Measurements from ENCODE around the gene GATAD2B. TPM values are rescaled to one million over a fixed set of nuclear protein-coding genes. Genes with fewer than 3 reads are reported as not detected.

Gene GATAD2B
- total RNA-seq, 1 experiment from 2014 or later, result 4.6 TPM

GRCh38 chr1:153803470-153804056 lies 119.2 kb downstream of the GATAD2B start:
- Histone ChIP-seq H3K36me3 (0 out of 2 replicates have a peak, but pooled peaks cover 4% of the 10 kb centered on the region), H3K4me3 (no peak overlapping the region), H3K27ac (no peak overlapping the region), H3K27me3 (replicated peaks) (no peaks in the 10 kb centered on the region), H3K4me1 (replicated peaks) (peaks cover 9% of the 10 kb centered on the region), H3K9me3 (replicated peaks) (no peaks in the 10 kb centered on the region)
- DNase-seq (ENCODE audit: low read depth in 1 of 2, low spot score in 2 of 2), result no peak

- Histone ChIP-seq H3K27me3 (replicated peaks) (no peaks in the 10 kb centered on the region), H3K27ac (no peak overlapping the region), H3K4me3 (no peak overlapping the region), H3K9me3 (replicated peaks) (no peaks in the 10 kb centered on the region), H3K4me1 (replicated peaks) (peaks cover 9% of the 10 kb centered on the region), H3K36me3 (0 out of 2 replicates have a peak, but pooled peaks cover 3% of the 10 kb centered on the region)
- no peak for DNase-seq (ENCODE audit: low read depth in 1 of 2, low spot score in 2 of 2)
These were observed 120.7 kb downstream of the GATAD2B start for GRCh38 chr1:153801786-153802697.

GRCh38 chr1:153801028-153801625 lies 121.6 kb downstream of the GATAD2B start:
- Histone ChIP-seq H3K4me1 (replicated peaks) (peaks cover 9% of the 10 kb centered on the region), H3K36me3 (no peaks in the 10 kb centered on the region), H3K27me3 (replicated peaks) (no peaks in the 10 kb centered on the region), H3K27ac (no peak overlapping the region), H3K9me3 (replicated peaks) (no peaks in the 10 kb centered on the region), H3K4me3 (no peak overlapping the region)
- DNase-seq (ENCODE audit: low read depth in 1 of 2, low spot score in 2 of 2), result no peak

GRCh38 chr1:153800516-153800915 lies 122.3 kb downstream of the GATAD2B start:
- Histone ChIP-seq H3K9me3 (replicated peaks) (no peaks in the 10 kb centered on the region), H3K36me3 (no peaks in the 10 kb centered on the region), H3K4me3 (no peak overlapping the region), H3K4me1 (replicated peaks) (peaks cover 6% of the 10 kb centered on the region), H3K27ac (no peak overlapping the region), H3K27me3 (replicated peaks) (no peaks in the 10 kb centered on the region)
- DNase-seq (ENCODE audit: low read depth in 1 of 2, low spot score in 2 of 2), result no peak

GRCh38 chr1:153799566-153800465 lies 123.0 kb downstream of the GATAD2B start:
- Histone ChIP-seq H3K36me3 (no peaks in the 10 kb centered on the region), H3K4me1 (replicated peaks) (no peaks in the 10 kb centered on the region), H3K9me3 (replicated peaks) (no peaks in the 10 kb centered on the region), H3K27me3 (replicated peaks) (no peaks in the 10 kb centered on the region), H3K4me3 (no peak overlapping the region), H3K27ac (no peak overlapping the region)
- no peak for DNase-seq (ENCODE audit: low read depth in 1 of 2, low spot score in 2 of 2)

GRCh38 chr1:153799016-153799415 lies 123.8 kb downstream of the GATAD2B start:
- H3K9me3 ChIP-seq (replicated peaks), result no peaks in the 10 kb centered on the region
- H3K27ac ChIP-seq, result no peak overlapping the region
- H3K4me1 ChIP-seq (replicated peaks), result no peaks in the 10 kb centered on the region
- H3K4me3 ChIP-seq, result no peak overlapping the region
- DNase-seq (ENCODE audit: low read depth in 1 of 2, low spot score in 2 of 2), result no peak
- no peaks in the 10 kb centered on the region for H3K36me3 ChIP-seq
- H3K27me3 ChIP-seq (replicated peaks), result no peaks in the 10 kb centered on the region

GRCh38 chr1:153798468-153798780 lies 124.3 kb downstream of the GATAD2B start:
- Histone ChIP-seq H3K27ac (no peak overlapping the region), H3K27me3 (replicated peaks) (no peaks in the 10 kb centered on the region), H3K4me1 (replicated peaks) (no peaks in the 10 kb centered on the region), H3K9me3 (replicated peaks) (no peaks in the 10 kb centered on the region), H3K4me3 (no peak overlapping the region), H3K36me3 (no peaks in the 10 kb centered on the region)
- DNase-seq (ENCODE audit: low read depth in 1 of 2, low spot score in 2 of 2), result no peak

GRCh38 chr1:153796786-153797659 lies 125.7 kb downstream of the GATAD2B start:
- H3K36me3 ChIP-seq, result no peaks in the 10 kb centered on the region
- peaks cover 1% of the 10 kb centered on the region for H3K4me1 ChIP-seq (replicated peaks)
- no peak overlapping the region for H3K27ac ChIP-seq
- no peaks in the 10 kb centered on the region for H3K27me3 ChIP-seq (replicated peaks)
- no peak overlapping the region for H3K4me3 ChIP-seq
- H3K9me3 ChIP-seq (replicated peaks), result no peaks in the 10 kb centered on the region
- peak; percentile 49 to 73 for DNase-seq (ENCODE audit: low read depth in 1 of 2, low spot score in 2 of 2)

GRCh38 chr1:153795934-153796785 lies 126.6 kb downstream of the GATAD2B start:
- peaks cover 10% of the 10 kb centered on the region for H3K4me1 ChIP-seq (replicated peaks)
- no peak overlapping the region for H3K4me3 ChIP-seq
- H3K27ac ChIP-seq, result no peak overlapping the region
- no peaks in the 10 kb centered on the region for H3K27me3 ChIP-seq (replicated peaks)
- H3K36me3 ChIP-seq, result no peaks in the 10 kb centered on the region
- DNase-seq (ENCODE audit: low read depth in 1 of 2, low spot score in 2 of 2), result no peak
- no peaks in the 10 kb centered on the region for H3K9me3 ChIP-seq (replicated peaks)

- Histone ChIP-seq H3K9me3 (replicated peaks) (no peaks in the 10 kb centered on the region), H3K27me3 (replicated peaks) (no peaks in the 10 kb centered on the region), H3K36me3 (no peaks in the 10 kb centered on the region), H3K4me1 (replicated peaks) (peaks cover 18% of the 10 kb centered on the region), H3K4me3 (no peak overlapping the region), H3K27ac (no peak overlapping the region)
- no peak for DNase-seq (ENCODE audit: low read depth in 1 of 2, low spot score in 2 of 2)
These were observed 127.4 kb downstream of the GATAD2B start for GRCh38 chr1:153795330-153795837.

- Histone ChIP-seq H3K9me3 (replicated peaks) (no peaks in the 10 kb centered on the region), H3K4me3 (no peak overlapping the region), H3K27me3 (replicated peaks) (no peaks in the 10 kb centered on the region), H3K27ac (no peak overlapping the region), H3K36me3 (no peaks in the 10 kb centered on the region), H3K4me1 (replicated peaks) (peaks cover 21% of the 10 kb centered on the region)
- DNase-seq (ENCODE audit: low read depth in 1 of 2, low spot score in 2 of 2), result no peak
These were observed 128.0 kb downstream of the GATAD2B start for GRCh38 chr1:153794624-153795329.

Data from SJSA1 (cell line).